ENCODE data around the gene TANGO6.

TANGO6 gene

DNA sequence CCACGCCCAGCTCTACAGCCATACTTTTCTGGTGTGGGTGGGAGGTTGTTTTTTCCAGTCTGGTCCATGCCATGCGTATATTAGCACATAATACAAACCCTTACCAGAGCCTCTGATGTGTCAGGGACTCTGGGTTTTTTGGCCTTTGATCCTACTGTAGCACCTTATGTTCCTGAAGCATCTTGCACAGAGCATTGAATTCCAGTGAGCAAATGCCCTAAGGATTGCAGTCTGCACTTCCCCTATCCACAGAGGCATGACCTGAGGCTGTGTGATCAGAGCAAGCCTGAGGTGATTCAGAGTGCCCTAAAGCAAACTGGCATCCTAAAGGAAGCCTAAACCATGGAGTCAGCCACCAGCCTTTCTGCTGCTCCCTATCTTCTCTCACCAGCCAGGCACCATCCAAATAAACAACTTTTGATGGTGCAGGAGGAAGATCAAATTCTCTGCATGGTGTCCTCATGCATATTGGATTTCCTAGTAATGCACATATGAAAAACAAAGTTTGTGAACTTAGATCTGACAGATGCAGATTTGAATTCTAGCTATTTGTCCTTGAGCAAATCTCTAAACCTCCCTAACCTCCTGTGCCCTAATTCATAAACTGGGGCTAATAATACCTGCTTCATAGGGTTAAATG lies 220.9 kb downstream of the TANGO6 start:
- no peak for DNase-seq

DNA sequence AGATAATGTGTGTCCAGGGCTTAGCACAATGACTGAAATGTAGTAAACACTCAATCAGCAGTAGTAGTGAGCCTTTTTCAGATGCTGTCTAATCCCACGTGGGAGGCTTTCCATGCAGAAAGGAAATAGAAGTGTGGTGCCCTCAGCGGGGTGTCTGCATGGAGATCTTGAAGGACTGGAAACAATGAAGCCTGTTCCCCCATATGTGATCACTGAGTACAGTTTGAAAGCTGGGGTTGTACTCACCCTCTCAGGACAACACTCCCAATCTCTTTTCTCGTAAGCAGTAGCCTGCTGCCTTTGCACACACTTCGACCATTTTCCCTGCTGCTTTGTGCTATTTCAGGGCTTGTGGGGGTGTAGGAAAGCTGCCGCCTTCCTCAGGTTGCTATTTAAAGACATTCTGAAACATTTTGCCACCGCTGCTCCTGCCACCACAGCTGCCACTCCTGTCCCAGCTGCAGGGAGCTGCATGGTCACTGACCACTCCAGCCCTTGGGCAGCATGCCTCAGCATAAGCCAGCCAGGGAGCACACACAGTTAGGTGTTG lies 221.5 kb downstream of the TANGO6 start:
- DNase-seq: no peak

DNA sequence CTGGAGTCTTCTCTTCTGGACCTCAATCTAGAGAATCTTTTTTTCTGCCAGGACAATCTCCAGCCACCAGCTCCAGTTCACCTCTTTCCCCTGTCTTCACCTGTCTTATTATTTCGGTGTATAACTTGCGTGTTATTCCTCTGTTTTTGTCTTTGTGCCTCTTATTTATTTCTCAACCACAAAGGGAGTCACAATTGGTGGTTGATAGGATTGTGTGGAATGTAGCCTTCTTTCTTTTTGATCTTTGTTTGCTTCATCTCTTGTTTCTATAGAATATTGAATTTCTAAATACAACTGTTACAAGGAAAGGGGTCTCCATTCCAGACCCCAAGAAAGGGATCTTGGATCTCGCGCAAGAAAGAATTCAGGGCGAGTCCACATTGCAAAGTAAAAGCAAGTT lies 226.2 kb downstream of the TANGO6 start:
- no peak for DNase-seq

DNA sequence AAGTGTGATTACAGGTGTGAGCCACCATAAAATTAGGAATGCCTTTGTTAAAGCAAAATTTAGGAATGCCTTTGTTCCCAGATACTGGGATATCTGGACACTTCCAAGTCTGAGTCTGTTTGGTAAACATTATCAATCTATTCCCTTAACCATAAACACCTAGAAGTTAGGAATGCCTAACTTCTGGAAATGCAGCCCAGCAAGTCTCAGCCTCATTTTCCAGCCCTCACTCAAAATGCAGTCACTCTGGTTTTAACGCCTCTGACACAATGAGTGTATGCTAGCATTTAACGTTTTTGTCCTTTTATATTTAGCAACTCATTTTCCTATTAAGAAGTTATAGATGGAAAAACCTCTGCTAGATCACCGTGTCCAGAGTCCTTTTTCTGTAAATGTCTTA lies 227.7 kb downstream of the TANGO6 start:
- no peak for DNase-seq

DNA sequence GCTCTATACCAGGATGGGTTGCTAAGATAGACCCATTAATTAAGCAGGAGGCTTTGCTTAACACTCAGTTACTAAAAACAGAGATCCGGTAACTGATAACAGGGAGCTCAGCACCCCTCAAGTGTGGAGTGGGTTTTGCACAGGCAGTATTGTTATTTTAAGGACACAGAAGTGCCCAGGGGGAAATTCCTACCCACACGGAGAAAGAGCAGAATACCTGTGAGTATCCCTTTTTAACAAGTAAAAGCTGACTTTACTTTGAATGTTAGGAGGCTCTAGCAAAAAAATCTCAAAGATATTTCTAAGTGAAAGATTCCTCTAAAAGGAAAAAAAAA lies 229.3 kb downstream of the TANGO6 start:
- no peak for DNase-seq

DNA sequence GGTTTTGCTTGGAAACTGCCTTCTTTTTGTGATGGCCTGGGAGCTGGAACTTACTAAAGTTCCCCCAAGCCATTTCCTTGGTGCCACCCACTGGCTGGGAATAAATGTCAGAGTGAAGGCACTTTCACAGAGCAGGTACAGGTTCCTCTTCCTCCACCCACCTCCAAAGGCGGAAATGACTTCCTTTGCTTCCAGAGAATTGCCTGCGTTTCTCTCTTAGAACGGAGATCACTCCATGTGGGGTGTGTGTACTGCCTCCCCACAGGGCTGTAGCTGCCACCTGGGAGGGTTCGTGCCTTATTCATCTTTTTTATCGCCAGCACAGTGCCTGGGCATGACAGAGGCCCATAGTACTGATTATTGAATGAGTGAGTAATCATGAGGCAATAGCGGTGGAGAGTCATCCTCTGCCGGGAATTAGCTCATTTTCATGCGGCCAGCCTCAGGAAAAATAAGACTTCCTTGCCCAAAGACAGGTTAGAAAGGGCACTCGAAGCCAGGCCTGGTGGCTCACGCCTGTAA lies 229.9 kb downstream of the TANGO6 start:
- no peak for DNase-seq

DNA sequence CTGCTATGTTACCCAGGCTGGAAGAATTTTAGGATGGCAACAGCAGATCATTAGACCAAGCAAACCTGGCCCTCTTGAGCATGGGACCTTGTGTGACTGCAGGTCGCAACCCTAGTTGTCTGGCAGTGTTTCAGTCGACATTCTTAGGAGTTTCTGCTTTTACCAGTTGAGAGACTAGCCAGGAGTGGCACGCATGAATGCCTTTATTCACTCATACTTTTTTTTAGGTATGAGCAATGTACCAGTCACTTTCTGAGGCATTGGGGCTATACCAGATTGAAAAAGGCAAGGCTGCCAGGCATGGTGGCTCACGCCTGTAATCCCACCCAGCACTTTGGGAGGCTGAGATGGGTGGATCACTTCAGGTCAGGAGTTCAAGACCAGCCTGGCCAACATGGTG lies 233.9 kb downstream of the TANGO6 start:
- DNase-seq: no peak

DNA sequence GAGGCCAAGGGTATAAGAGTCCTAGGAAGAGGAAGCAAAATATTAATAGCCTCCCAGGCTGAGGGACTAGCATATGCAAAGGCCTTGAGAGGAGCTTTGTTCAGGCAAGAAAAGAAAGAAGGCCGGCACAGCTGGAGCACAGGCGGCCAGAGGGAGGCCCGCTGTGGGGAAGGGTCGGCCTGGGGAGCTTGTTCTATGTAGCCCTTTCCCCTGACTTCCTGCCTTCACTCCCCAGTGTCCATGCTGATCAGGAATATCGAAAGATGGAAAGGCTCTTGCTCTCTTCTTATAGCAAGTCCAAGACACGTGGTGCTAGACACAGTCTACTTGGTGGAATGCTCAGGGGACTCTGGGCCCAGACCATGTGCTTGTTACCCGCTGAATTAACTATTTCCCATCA lies 234.7 kb downstream of the TANGO6 start:
- DNase-seq: no peak

DNA sequence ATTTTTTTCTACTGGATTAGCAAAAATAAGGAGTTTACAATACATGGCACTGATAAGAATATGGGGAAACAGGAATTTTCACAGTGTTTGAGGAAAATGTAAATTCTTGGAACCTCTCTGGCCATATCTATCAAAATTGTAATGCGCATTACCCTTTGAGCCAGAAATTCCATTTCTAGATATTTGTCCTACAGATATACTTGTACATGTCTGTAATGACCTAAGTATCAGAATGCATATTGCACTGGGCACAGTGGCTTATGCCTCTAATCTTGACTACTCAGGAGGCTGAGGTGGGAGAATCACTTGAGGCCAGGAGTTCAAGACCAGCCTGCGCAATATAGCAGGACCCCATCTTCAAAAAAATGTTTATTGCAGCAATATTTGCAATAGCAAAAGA lies 236.4 kb downstream of the TANGO6 start:
- DNase-seq: no peak

DNA sequence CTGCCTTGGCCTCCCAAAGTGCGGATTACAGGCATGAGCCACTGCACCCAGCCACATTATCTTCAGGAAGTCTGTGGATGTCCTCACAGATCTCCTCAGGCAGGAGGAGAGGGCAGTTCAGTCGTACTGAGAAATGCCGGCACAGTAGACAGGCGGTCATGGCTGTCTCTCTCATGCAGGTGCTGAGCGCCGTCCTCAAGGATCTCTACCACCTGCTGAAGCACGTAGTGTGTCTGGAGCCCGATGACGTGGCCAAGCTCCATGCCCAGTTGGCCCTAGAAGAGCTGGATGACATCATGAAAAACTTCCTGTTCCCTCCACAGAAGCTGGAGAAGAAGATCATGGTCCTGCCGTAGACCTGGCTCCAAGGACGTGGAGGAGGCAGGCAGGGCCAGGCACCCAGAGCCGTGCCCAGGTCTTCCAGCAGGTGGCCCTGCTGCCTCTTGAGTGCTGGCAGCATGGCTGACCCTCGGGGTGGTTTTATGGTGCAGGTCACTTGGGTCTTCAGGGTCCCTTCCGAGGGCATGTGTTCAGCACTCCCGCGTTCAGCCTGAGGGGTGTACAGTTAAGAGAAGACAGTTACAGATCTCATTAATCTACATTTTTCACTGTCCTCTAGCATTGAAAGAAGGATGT lies 240.1 kb downstream of the TANGO6 start:
- DNase-seq: no peak

DNA sequence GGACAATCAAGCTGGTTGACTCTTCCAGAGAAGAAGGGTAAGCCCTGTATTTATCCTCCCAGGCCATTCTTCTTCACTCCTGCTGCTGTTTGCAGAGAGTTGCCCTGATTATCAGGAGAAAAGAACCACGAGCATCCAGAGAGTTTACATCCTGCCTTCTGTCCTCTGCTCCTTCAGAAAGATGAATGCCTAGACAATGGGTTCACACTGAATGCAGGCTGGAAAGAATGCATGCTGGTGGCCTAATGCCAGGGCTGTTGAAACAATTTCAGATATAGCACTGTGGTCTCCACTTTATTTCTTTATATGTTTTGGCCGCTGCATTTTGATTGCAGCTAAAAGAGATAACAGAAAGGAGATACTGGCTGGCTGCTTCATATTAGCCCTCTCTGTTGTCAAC lies 241.0 kb downstream of the TANGO6 start:
- no peak for DNase-seq

DNA sequence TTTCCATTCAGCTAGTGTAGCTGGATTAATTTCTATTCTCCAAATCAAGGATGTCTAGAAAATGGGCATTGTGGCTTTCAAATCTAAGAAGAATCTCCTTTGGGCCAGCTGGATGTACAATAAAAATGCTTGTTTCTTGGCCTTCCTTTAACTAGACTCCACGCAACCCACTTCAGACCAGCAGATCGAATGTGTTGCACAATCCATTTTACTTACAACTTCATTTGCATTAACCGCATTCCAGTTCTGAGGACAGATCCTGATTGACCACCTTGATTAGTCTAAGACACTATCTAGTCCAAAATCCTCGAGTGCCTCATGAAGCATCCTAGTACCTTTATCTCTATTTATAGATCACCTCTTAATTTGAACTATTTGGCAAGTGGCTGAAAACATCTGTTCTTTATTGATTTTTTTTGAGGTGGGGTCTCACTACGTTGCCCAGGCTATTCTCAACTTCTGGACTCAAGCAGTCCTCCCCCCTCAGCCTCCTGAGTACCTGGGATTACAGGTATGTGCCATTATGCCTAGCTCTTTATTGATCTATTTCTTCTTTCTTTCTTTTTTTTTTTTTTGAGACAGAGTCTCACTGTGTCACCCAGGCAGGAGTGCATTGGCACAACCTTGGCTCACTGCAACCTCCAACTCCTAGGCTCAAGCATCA lies 241.8 kb downstream of the TANGO6 start:
- DNase-seq: no peak

DNA sequence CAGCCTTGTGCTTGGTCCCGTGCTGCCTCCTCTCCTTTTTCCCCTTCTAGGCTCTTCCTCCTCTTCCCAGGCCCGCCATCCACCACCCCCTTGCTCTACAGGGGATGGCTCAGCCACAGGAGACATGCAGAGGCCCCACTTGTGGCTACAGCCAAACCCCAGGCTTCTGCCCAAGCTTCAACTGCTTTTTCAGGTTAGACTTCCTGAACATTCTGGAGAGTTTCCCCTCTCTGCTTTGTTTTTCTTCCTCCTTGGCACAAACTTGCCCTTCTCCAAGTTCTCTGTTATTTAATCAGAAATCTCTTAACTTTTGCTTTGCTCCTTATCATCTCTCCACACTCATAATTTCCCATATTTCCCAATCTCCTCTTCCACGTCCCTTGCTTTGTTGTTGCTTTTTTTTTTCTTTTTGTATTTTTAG lies 243.8 kb downstream of the TANGO6 start:
- no peak for DNase-seq

DNA sequence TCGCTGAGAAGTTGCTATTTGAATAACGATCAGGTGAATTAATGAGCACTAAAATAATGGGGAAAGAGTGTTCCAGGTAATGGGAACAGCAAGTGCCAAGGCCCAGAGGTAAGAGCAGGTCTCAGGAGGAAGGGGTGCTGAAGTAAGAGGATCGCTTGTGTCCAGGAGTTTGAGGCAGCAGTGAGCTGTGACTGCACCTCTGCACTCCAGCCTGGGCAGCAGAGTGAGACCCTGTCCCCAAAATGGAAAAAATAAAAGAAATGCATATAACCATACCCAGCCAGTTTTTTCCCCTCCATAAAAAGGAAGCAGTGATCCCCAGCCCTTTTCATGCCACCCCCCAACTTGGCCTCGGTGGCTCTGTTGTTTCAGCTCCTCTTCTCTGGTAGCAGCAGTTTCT lies 245.4 kb downstream of the TANGO6 start:
- no peak for DNase-seq

DNA sequence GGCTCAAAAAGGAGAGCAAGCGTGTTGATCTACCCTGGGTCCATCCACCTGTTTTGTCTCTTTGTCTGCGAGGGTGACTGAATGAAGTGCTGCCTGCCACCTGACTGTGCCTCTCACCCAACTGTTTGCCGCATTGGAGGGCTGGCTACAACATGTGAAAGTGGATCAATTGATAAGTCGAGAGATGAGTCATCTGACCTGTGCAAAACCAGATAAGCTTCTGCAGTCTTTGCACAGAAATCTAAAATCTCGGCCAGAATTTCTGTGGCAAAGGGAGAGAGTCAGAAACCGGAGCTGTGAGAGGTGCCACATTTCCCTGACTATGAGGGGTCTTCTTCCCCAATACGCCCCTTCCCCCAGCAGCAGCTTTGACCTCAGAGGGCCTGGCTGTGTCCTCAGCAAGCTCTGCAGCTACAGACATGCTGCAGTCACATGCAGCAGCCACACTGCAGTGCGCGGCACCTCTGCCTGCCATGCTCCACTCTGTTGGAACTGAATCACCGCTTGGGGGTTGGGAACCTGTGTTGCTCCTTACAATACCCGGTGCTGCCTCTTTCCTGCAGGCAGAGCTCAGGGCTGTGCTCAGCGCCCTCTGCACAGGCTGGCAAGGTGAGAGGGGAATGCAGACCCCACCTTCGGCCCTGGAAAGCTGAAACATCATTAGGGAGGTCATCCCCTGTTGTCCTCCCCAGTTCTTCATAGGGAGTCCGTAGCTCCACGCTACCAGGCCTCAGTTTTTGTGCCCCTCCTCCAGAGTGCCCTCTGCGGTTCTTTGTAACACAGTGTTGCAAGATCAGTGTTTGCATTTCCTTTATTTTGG lies 246.0 kb downstream of the TANGO6 start:
- DNase-seq: no peak

DNA sequence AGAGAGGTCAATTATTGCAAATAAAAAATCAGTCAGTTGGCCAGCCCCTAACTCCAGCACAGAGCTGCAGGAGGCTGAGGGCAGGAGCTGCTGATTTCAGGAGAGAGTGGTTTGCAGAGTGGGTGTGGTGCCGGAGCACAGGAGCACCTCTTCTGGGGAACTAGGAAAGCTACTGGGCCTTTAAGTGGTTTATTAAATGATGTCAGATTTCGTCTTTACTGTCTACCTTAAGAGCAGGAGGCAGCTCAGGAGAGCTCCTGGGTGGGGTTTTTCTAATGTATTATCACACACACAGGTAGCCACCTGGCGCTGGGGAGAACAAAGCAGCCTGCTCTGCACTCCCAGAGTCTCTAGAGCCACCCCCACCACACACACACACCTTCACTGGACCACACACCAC lies 250.6 kb downstream of the TANGO6 start:
- no peak for DNase-seq

DNA sequence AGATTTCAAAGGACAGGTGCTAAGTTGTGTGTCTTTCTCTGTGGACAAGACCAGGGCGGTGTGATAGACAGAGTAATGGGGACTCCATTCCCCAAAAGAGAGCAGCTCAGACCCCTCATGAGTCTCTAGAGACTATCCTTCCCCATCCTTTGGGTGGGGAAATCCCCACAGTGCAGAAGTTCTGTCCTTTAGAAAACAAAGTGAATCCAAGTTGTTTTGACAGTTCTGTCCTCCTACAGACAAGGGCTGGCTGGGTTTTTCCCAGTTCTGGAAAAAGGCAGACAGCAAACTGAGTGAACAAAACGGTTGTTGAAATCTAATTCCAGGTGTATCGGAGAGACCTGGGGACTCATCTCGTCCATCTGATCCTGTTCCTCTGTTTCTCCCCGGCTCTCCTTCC lies 251.2 kb downstream of the TANGO6 start:
- no peak for DNase-seq

DNA sequence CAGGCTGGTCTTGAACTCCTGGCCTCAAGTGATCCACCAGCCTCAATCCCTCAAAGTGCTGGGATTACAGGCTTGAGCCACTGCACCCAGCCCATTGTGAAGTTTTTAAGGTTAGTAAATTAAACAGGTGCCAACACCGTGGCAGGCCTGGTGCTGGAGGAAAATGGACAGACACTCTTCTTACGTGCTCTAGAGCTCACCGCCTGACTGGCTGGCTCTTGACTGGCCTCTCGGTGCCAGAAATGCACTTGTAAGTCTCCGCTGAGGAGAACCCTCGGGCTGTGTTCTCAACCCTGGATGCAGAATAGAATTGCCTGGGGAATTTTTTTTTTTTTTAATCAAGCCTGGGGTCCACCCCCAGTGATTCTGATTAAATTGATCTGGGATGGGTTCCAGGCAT lies 251.9 kb downstream of the TANGO6 start:
- DNase-seq: no peak

DNA sequence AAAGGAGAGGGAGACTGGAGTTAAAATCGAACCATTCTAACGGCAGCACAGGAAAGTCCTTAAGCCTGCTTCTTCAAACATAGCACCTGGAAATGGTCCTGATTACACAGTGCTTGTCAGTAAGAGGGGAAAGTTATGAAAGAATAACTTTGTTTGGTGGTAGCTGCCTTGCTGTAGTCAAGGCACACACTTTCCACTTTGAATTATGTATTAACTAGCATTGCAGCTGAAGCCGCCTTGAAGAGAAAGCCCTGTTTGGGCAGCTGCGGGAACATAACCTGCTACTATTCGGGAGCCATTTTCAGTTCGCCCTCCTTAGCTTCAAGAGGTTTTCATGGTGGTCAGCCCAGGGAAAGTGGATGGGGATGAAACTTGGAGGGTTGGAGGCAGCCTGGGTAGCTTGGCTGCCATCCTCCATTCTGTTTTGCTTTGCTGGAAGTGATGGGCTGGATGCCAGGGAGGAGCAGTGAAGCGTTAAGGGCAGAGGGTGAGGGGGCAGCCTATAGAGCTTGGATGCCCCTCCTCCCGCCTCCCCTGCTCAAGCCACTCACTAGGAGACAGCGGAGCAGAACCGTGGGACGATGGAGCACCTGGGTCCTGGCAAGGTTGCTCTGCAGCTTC lies 256.9 kb downstream of the TANGO6 start:
- DNase-seq: no peak

DNA sequence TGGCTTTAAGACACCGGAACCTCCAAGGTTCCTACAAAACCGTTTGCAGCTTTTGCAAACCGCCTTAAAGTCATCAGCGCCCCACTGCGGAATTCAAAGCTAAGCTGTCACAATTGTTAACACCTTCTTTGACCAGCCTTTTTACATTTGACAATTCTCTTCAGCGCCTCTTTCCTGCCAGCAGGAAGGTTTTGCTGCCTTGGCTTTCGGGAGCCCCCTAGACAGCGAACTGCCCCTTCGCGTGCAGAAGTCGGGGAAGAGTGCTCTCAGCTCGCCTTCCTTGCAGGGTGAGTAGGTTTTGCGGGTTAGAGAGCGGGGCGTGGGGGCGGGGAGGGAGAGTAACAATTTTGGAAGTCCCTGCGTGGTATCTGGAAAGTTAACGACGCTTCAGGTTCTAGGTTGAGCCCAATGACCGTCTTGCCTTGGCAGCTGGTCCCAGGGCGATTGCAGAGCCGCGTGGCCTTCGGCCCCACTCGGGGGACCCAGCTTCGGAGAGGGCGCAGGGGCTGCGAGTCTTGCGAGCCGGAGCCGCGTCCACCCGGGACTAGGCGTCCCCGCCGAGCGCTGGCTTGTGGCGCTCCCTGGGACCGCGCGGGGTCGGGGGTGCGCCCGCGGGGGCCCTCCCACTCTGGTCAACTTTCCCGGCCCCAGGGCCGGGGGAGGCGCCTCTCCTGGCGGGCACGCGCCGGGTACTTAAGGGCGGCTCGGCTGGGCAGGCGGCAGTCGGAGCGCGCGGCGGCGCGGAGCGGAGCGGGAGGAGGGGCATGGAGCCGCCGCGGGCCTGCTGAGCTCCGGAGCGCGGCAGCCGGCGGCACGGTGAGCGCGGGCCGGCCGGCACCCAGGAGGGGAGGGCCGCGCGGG lies 262.4 kb downstream of the TANGO6 start, which contains the start of gene HAS3:
HAS3 (plus strand) TSS at position 153 of the 861 bp plus-strand sequence. CDS start 3,743 bp downstream, outside the sequence.
- DNase-seq: no peak

DNA sequence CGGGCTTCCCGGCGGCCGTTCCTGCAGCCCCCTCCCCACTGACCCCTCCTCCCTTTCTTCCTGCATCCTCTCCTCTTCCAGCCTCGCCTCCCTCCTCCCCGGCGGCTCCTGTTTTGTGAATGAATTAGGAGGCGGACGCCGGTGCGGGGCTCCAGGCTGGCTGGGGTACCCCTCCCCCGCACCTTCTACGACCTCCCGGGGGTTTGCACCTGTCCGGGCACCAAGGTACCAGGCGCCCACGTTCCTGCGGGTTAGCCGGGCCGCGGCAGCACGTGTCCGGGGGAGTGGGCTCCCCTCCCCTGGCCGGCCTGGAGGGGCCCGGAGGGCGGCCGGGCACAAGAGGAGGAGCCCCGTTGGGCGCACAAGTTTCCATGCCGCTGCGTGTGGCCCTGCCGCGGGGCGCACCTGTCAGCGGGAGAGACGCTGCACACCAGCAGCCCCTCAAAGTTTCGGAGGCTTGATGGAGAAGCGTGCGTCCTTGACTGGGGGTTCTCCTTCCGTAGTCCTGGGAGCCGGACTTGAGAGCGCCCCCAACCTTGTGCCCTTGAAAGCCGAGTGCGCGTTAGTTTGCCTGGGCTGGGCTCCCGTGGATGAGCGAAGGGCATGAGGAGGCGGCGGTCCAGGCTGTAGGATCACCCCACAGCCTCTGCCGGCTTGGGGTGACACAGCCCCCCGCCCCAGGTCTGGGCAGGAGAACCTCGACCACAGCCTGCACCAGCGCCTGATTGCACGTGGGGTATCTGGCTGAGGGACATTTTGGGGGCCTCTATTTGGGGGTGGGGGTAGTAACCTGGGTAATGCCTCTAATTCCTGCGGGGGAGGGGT lies 263.4 kb downstream of the TANGO6 start:
- DNase-seq: no peak
